PC-9 (cell line): ENCODE results near the gene HCST.

Experiments
- EZH2 ChIP-seq: fragments of 200-600 bp; sonication (generic); IDR thresholded peaks from 2 replicates; pipeline ENCODE4 v1.8.0; 2017; ENCODE audit warnings: antibody characterized with exemption, low read depth
- TF ChIP-seq, protein P1 (sequence below): fragments of 200-600 bp; sonication (generic); conservative IDR thresholded peaks from 2 replicates; pipeline ENCODE4 v1.6.1; 2017; ENCODE audit warnings: mixed run types, antibody characterized with exemption, mild to moderate bottlenecking, moderate library complexity

DNA sequence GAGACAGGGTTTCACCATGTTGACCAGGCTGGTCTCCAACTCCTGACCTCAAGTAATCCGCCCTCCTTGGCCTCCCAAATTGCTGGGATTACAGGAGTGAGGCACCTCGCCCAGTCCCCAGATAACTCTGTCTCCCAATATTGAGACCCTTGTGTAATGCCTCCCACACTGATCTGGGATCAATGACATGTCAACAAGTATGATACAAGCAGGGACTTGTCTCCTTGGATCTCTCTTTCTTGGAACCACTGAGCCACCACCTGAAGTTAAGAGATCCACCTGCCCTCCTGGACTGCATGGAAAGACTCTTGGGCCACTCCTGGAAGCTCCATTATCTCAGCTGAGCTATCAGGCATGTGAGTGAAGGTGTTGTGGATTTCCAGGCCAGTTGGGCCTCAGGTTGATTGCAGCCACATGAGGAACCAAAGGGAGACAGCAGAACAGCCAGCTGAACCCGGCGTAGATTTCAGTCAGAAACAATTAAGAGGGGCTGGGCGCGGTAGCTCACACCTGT, 17.0 kb upstream of the HCST start:
- TF ChIP-seq, protein P1, sequence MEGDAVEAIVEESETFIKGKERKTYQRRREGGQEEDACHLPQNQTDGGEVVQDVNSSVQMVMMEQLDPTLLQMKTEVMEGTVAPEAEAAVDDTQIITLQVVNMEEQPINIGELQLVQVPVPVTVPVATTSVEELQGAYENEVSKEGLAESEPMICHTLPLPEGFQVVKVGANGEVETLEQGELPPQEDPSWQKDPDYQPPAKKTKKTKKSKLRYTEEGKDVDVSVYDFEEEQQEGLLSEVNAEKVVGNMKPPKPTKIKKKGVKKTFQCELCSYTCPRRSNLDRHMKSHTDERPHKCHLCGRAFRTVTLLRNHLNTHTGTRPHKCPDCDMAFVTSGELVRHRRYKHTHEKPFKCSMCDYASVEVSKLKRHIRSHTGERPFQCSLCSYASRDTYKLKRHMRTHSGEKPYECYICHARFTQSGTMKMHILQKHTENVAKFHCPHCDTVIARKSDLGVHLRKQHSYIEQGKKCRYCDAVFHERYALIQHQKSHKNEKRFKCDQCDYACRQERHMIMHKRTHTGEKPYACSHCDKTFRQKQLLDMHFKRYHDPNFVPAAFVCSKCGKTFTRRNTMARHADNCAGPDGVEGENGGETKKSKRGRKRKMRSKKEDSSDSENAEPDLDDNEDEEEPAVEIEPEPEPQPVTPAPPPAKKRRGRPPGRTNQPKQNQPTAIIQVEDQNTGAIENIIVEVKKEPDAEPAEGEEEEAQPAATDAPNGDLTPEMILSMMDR = no peak
- TF ChIP-seq EZH2 = no peak
